Lower lobe of right lung (tissue), 2 donors: ENCODE measurements around the gene AGAP3. TPM values are rescaled to one million over a fixed set of nuclear protein-coding genes. Genes with fewer than 3 reads are reported as not detected.

ENCODE experiments used
- ATAC-seq, 2 donors: fragments of 200-7000 bp; cut with Tn5 transposase; one replicate each; pipeline ENCODE4 v1.9.1; 2020 to 2022; ENCODE audit warnings: mild to moderate bottlenecking in 2 of 2, moderate library complexity in 2 of 2
- DNase-seq: peaks from one replicate; pipeline ENCODE4 v3.0.0-alpha.2; 2020
- H3K27ac ChIP-seq: fragments of 200-600 bp; one replicate; pipeline ENCODE4 v1.8.0; 2022
- H3K27me3 ChIP-seq: fragments of 200-600 bp; one replicate; pipeline ENCODE4 v1.8.0; 2022; ENCODE audit warnings: low read depth
- H3K36me3 ChIP-seq: fragments of 200-600 bp; one replicate; pipeline ENCODE4 v1.8.0; 2022; ENCODE audit warnings: mild to moderate bottlenecking
- H3K4me1 ChIP-seq: fragments of 200-600 bp; one replicate; pipeline ENCODE4 v1.8.0; 2022
- H3K4me3 ChIP-seq: fragments of 200-600 bp; one replicate; pipeline ENCODE4 v1.8.0; 2022; ENCODE audit warnings: mild to moderate bottlenecking
- H3K9me3 ChIP-seq: fragments of 200-600 bp; one replicate; pipeline ENCODE4 v1.8.0; 2022
- CTCF ChIP-seq: fragments of 200-600 bp; IDR thresholded peaks from one replicate; pipeline ENCODE4 v1.8.0; 2022; ENCODE audit warnings: antibody characterized with exemption, mild to moderate bottlenecking
- intact Hi-C: fragments of 100-400 bp; cut with DNase I; formaldehyde crosslinking; loops from one replicate; pipeline ENCODE4 v1.11.0; 2022
- total RNA-seq: library from RNA; stranded (reverse); fragmentation: NEBNext Ultra II Directional; extraction: Animal tissue kit (Norgen Biotek cat#: 25700); gene quantifications from one replicate; pipeline ENCODE4 v1.2.1, GENCODE V29; 2021
- donor health status: DM: no; HTN: yes; CAD: no; lungs with severe emphysema.

AGAP3 gene
- total RNA-seq, 1 donor from 2014 or later = 157 TPM

DNA sequence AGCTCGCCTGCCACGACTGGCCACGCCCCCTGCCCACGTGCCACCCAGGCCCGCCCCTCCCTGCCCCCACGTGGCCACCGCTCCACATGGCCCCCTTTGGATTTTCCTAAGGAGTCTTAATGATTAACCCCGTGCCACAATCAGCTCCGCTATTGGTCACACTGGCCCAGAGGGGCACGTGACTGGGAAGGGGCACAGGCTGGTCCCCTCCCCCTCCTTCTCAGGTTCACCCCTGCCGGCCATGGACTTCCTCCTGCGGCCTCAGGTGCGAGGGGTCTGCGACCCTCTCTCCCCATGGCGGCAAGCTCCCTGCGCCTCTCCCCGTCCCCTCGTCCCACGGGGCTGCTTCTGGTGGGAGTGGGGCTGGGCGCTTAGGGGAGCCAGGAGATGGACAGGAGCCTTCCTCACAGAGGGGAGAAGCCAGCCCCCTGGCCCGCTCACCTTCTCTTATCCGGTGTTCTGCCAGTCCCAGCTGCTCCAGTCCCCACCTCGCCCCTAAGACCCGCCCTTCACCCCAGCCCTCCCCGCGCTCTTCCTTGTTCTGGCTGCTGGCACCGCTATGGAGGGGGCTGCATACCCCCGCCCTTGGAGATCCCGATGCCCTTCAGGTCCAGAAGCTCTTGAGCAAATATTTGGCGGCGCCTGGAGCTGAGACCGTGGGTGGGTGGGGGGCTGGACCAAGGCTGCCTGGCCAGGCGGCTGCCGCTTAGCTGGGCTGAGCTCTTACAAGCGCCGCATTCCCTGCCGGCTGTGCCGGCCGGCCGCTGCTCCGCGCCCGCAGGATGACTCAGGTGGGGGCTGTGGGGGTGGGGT is 23.7 kb upstream of the AGAP3 start:
- H3K4me3 ChIP-seq = peak overlapping the region; percentile 72
- ATAC-seq (peak; percentile 50 to 54), DNase-seq (peak; percentile 80)
- H3K27me3 ChIP-seq = no peaks in the 10 kb centered on the region
- no peak for TF ChIP-seq CTCF
- intact Hi-C loops = no loop called here
- peak overlapping the region; percentile 36 for H3K27ac ChIP-seq
- H3K36me3 ChIP-seq = peaks cover 49% of the 10 kb centered on the region
- no peaks in the 10 kb centered on the region for H3K9me3 ChIP-seq
- H3K4me1 ChIP-seq = peaks cover 35% of the 10 kb centered on the region

- Histone ChIP-seq H3K4me1 (peaks cover 35% of the 10 kb centered on the region), H3K27ac (no peak overlapping the region), H3K4me3 (peak overlapping the region; percentile 37), H3K9me3 (no peaks in the 10 kb centered on the region), H3K36me3 (peaks cover 54% of the 10 kb centered on the region), H3K27me3 (no peaks in the 10 kb centered on the region)
- no peak for DNase-seq
- intact Hi-C loops = no loop called here
- ATAC-seq = no peak
- TF ChIP-seq CTCF = no peak
Observed at GRCh38 chr7:151063212-151063561, 23.1 kb upstream of the AGAP3 start.

GRCh38 chr7:151064454-151064853 is 21.8 kb upstream of the AGAP3 start:
- no peak for TF ChIP-seq CTCF
- Histone ChIP-seq H3K36me3 (peaks cover 67% of the 10 kb centered on the region), H3K9me3 (no peaks in the 10 kb centered on the region), H3K4me3 (no peak overlapping the region), H3K4me1 (peaks cover 27% of the 10 kb centered on the region), H3K27ac (no peak overlapping the region), H3K27me3 (no peaks in the 10 kb centered on the region)
- DNase-seq = no peak
- no peak for ATAC-seq
- intact Hi-C loops = no loop called here

DNA sequence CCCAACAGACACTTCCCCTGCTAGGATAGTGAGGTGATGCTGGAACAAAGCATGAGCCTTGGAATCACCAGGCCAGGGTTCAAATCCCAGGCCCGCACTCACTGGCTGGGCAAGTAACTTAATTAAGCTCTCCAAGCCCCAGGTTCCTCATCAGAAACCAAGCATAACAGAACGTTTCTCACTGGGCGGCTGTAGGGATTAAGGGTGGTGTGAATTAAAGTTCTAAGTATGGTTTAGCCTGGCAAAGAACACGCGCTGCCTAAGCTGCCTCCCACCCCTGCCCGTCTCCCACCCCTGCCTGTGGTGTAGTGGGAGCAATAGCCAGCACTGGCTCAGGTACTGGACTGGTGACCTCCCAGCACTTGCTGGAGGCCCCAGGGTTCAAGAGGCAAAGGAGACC is 21.3 kb upstream of the AGAP3 start:
- Histone ChIP-seq H3K9me3 (no peaks in the 10 kb centered on the region), H3K36me3 (peaks cover 72% of the 10 kb centered on the region), H3K4me3 (no peak overlapping the region), H3K4me1 (peaks cover 27% of the 10 kb centered on the region), H3K27ac (no peak overlapping the region), H3K27me3 (no peaks in the 10 kb centered on the region)
- DNase-seq = no peak
- ATAC-seq = no peak
- TF ChIP-seq CTCF = no peak
- intact Hi-C loops = no loop called here

- TF ChIP-seq CTCF = no peak
- ATAC-seq = no peak
- Histone ChIP-seq H3K4me3 (no peak overlapping the region), H3K27me3 (no peaks in the 10 kb centered on the region), H3K4me1 (peaks cover 23% of the 10 kb centered on the region), H3K27ac (no peak overlapping the region), H3K36me3 (peaks cover 78% of the 10 kb centered on the region), H3K9me3 (no peaks in the 10 kb centered on the region)
- intact Hi-C loops = no loop called here
- no peak for DNase-seq
Observed at GRCh38 chr7:151065516-151065915, 20.8 kb upstream of the AGAP3 start.
